Measurements from ENCODE around the gene IGDCC3.

- TF ChIP-seq POLR2AphosphoS5 (IDR thresholded peaks at IDR 0.05; ENCODE audit: borderline replicate concordance, low read depth, low read length), result no peak
- no peak for TF ChIP-seq EZH2 (IDR thresholded peaks at IDR 0.05)
Measured at GRCh38 chr15:65406424-65407000, 28.7 kb upstream of the IGDCC3 start.

Measured in SK-N-MC (cell line).